Astrocyte of the spinal cord (primary cell): ENCODE measurements around the gene C11orf97.
"Not testable (repeated sequence)": the region's sequence is repeated elsewhere in the genome, so short reads cannot be mapped to it uniquely, and the experiment has no call there.

Experiments used
- DNase-seq: peaks from one replicate; pipeline ENCODE4 v3.0.0; 2011; ENCODE audit warnings: low read depth, low spot score
- H3K4me3 ChIP-seq: 2 replicates; pipeline ENCODE4 v1.5.1; 2011; ENCODE audit warnings: low read depth, mild to moderate bottlenecking, low read length, moderate library complexity
- in situ Hi-C: cut with HindIII; loops from 2 replicates; pipeline ENCODE4 v1.10.0; 2017; ENCODE audit warnings: low sequenced_read_pairs
- TF ChIP-seq, protein P1 (sequence below): IDR thresholded peaks from 2 replicates; pipeline ENCODE4 v1.5.1; 2012; ENCODE audit warnings: low read depth, mild to moderate bottlenecking, low read length, inconsistent platforms

The C11orf97 gene

DNA sequence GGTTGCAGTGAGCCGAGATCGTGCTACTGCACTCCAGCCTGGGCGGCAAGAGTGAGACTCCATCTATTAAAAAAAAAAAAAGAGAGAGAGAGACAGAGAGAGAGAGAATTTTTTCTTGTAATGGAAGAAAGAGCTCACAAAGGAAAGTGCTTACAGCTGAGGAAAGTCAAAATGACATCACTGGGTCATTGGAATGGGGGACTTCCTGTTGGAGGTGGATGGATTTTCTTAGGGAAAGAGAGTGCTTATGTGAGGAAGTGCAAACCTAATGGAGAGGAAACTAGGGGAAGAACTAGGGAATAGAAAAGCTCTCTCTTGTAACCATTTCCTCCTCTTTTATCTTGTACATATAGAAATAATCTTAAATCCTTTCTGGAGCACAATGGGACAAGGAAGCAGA, 48.6 kb downstream of the C11orf97 start:
- DNase-seq, result no peak
- in situ Hi-C loops, result no loop called here
- no peak overlapping the region for H3K4me3 ChIP-seq
- TF ChIP-seq, protein P1, sequence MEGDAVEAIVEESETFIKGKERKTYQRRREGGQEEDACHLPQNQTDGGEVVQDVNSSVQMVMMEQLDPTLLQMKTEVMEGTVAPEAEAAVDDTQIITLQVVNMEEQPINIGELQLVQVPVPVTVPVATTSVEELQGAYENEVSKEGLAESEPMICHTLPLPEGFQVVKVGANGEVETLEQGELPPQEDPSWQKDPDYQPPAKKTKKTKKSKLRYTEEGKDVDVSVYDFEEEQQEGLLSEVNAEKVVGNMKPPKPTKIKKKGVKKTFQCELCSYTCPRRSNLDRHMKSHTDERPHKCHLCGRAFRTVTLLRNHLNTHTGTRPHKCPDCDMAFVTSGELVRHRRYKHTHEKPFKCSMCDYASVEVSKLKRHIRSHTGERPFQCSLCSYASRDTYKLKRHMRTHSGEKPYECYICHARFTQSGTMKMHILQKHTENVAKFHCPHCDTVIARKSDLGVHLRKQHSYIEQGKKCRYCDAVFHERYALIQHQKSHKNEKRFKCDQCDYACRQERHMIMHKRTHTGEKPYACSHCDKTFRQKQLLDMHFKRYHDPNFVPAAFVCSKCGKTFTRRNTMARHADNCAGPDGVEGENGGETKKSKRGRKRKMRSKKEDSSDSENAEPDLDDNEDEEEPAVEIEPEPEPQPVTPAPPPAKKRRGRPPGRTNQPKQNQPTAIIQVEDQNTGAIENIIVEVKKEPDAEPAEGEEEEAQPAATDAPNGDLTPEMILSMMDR, result no peak

DNA sequence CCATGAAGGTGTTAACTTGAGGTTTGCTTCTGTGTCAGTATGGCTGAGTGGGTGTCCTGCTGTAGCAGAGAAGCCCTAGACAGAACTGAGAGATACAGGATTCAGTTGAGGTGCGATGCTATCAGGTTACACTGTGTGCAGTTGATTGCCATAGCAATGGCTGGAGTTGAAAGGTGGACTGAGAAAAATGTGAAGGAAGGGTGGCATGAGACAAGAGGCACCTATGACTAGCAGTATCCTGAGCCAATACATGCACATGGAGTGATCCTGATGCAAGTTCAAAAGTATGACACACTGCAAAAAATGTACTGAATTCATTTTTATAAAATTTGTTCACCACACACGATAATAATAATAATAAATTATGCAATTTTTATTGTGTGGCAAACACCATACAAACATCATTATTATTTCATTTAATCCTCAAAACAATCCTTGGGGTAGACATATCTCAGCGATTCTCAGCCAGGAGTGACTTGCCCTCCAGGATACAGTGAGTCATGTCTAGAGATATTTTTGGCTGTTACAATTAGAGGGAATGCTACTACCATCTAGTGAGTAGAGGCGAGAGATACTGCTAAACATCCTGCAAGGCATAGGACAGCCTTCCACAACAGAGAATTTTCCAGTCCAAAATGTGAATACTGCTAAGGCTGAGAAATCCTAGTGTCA, 51.1 kb downstream of the C11orf97 start:
- in situ Hi-C loops, result no loop called here
- TF ChIP-seq, protein P1, result peak; percentile 41
- H3K4me3 ChIP-seq, result no peak overlapping the region
- DNase-seq, result peak; percentile 69

DNA sequence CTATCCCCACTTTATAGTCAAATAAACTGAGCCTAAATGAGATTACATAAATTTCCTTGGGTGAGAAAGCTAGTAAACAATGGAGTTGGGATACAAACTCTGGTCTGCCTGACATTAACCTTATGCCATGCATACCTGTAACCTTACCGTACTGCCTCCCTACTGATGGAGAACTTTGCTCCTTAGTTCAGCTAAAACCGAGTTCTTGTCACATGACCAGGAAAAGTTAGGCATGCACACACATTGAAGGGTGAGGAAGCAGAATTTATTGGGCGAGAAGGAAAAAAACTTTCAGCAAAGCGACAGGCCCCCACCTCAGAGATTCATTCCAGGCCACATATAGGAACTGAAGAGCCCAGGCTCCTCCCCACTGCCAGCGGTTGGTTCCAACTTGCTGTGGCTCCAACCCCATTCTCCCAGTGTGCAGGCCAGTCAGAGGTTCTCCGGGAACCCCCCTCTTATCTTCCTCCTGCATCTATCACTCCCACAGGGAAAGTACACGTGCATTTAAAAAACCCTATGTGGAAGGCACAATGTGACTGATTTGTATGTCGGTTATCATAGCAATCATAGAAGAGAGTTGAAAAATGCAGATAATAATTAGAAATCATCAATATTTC, 51.7 kb downstream of the C11orf97 start:
- in situ Hi-C loops, result no loop called here
- no peak for DNase-seq
- H3K4me3 ChIP-seq, result no peak overlapping the region
- TF ChIP-seq, protein P1, result no peak

DNA sequence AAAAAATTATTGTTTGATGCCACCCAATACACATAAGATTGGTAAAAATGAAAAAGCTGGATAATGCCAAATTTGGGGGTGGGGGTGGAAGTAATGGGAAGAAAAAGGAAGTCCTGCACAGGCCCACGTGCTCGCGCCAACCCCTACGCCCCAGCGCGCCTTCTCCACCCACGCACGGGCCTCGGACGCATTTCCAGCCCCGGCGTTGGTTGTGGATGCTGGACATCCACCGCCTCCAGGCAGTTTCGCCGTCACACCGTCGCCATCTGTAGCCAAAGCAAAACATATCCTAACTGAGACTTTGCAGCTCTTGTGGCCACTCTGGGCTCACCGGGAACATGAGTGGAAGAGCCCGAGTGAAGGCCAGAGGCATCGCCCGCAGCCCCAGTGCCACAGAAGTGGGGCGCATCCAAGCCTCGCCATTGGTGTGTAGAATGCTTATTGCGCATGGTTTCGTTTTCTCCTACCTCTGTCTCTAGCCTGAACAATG, 55.0 kb downstream of the C11orf97 start, which contains the start of gene PIWIL4:
Gene PIWIL4, plus strand, starts transcription at position 188 of the 490 bp plus-strand sequence. Its CDS starts 151 bp downstream, at position 339.
- TF ChIP-seq, protein P1, result no peak
- in situ Hi-C loops, result no loop called here
- H3K4me3 ChIP-seq, result no peak within 1 kb of the TSS
- DNase-seq, result no peak

DNA sequence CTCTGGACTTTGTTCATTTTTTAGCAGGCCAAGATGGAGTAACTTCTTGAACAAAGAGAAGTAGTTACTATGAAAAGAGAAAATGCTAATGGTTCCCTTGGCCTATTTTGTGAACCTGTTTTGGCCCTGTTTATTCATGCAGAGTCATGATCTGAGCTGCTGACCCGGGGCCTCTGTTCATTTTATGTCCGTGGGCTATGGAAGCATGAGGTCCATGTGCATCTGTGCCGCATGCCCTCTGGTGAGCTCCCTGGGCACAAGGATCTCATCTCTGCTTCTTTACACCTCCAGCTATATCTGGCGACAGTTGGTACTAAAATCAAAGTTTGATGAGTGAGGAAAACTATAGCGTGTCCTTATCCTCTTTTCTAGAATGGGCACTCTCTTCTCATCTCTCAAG, 55.9 kb downstream of the C11orf97 start:
- TF ChIP-seq, protein P1, result no peak
- DNase-seq, result no peak
- H3K4me3 ChIP-seq, result no peak overlapping the region
- in situ Hi-C loops, result no loop called here

DNA sequence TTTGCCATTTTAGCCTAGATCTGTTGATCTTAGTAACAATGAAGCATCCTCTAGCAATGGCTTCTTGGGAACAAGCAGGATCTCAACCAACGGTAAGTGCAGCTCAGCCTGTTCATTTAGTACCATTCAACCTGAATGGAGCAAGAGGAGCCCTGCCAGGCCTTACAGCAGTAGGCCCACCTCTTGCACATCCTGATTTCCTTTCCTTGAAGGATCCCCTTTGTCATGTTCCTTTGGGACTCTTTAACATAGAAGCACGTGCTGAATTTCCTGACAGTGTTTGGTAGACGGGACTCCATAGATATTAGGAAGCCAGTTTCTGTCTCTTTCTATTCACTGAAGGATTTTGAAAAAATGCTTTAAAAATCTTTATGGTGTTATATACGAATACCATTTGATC, 56.5 kb downstream of the C11orf97 start:
- DNase-seq, result no peak
- H3K4me3 ChIP-seq, result no peak overlapping the region
- TF ChIP-seq, protein P1, result no peak
- in situ Hi-C loops, result no loop called here

DNA sequence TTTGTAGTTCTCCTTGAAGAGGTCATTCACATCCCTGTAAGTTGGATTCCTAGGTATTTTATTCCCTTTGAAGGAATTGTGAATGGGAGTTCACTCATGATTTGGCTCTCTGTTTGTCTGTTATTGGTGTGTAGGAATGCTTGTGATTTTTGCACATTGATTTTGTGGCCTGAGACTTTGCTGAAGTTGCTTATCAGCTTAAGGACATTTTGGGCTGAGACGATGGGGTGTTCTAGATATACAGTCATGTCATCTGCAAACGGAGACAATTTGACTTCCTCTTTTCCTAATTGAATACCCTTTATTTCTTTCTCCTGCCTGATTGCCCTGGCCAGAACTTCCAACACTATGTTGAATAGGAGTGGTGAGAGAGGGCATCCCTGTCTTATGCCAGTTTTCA, 60.7 kb downstream of the C11orf97 start:
- in situ Hi-C loops, H3K4me3 ChIP-seq, DNase-seq: not testable (repeated sequence)
